Keratinocyte (primary cell): ENCODE measurements around the gene RABIF.

Source experiments
- CTCF ChIP-seq, 3 experiments: IDR thresholded peaks in 1 of 3; conservative IDR thresholded peaks in 1 of 3; optimal IDR thresholded peaks in 1 of 3; 2 replicates in 2 of 3; 3 replicates in 1 of 3; pipeline versions ENCODE3 to v1.5.1; 2011; ENCODE audit warnings: low read length in 3 of 3, mild to moderate bottlenecking in 3 of 3, moderate library complexity in 2 of 3, control low read depth in 1 of 3, inconsistent platforms in 1 of 3; ENCODE audit not compliant: insufficient read depth in 2 of 3; ENCODE audit errors: extremely low read depth in 1 of 3
- EZH2 ChIP-seq: IDR thresholded peaks from one replicate; pipeline ENCODE4 v1.6.1; 2012; ENCODE audit warnings: inconsistent platforms, mild to moderate bottlenecking, low read length, moderate library complexity

- TF ChIP-seq CTCF (optimal IDR thresholded peaks at IDR 0.05 in 1 of 3, IDR thresholded peaks at IDR 0.05 in 1 of 3, conservative IDR thresholded peaks at IDR 0.05 in 1 of 3; ENCODE audit: extremely low read depth in 1 of 3, insufficient read depth in 2 of 3, low read length in 3 of 3) = no peak
- TF ChIP-seq EZH2 = no peak
These were observed 51.1 kb downstream of the RABIF start for GRCh38 chr1:202837746-202838262.
